IMR-90 (cell line): ENCODE measurements around the gene PPP1CB. TPM values are rescaled to one million over a fixed set of nuclear protein-coding genes. Genes with fewer than 3 reads are reported as not detected.

Experiments used
- ATAC-seq: fragments of 200-7000 bp; cut with Tn5 transposase; 2 replicates; pipeline ENCODE4 v1.9.1; 2020; ENCODE audit warnings: low read depth, mild to moderate bottlenecking, moderate library complexity
- BruUV-seq: library from RNA; stranded (reverse); fragments of 400-500 nt; replicated peaks from 2 replicates; lab custom pipeline; 2021; lab: Mats Ljungman, UMichigan
- CTCF ChIA-PET: fragments of 300-600 bp; formaldehyde crosslinking; extraction: SDS; loops from one replicate; lab custom pipeline; 2021; ENCODE audit warnings: antibody characterized with exemption; lab: Yijun Ruan, JAX
- POLR2A ChIA-PET: fragments of 300-600 bp; sonication (Branson Sonifier 250); formaldehyde crosslinking; loops from one replicate; lab custom pipeline; 2022; ENCODE audit warnings: antibody characterized with exemption; ENCODE audit not compliant: unreplicated experiment; lab: Charles Lee
- DNase-seq: peaks from one replicate; pipeline ENCODE4 v3.0.0; 2013
- H2AFZ ChIP-seq: replicated peaks from 2 replicates; pipeline ENCODE3; 2013; ENCODE audit warnings: low read length, mild to moderate bottlenecking; ENCODE audit not compliant: poor library complexity
- H2AK5ac ChIP-seq: 2 replicates; pipeline ENCODE4 v1.6.1; 2013; ENCODE audit warnings: low read depth, low read length, inconsistent platforms
- H2AK9ac ChIP-seq: replicated peaks from 2 replicates; pipeline ENCODE3; 2013; ENCODE audit warnings: mild to moderate bottlenecking, low read depth, low read length, moderate library complexity; ENCODE audit not compliant: poor library complexity
- H2BK120ac ChIP-seq: 2 replicates; pipeline ENCODE4 v1.6.1; 2013; ENCODE audit warnings: low read depth, low read length, inconsistent platforms
- H2BK15ac ChIP-seq: 3 replicates; pipeline ENCODE4 v1.6.1; 2013; ENCODE audit warnings: low read depth, low read length, inconsistent platforms
- H2BK20ac ChIP-seq: 2 replicates; pipeline ENCODE4 v1.6.1; 2013; ENCODE audit warnings: low read depth, mild to moderate bottlenecking, inconsistent platforms, low read length, moderate library complexity
- H2BK5ac ChIP-seq: 2 replicates; pipeline ENCODE4 v1.6.1; 2013; ENCODE audit warnings: mild to moderate bottlenecking, low read depth, low read length, inconsistent platforms; ENCODE audit not compliant: poor library complexity, severe bottlenecking
- H3K14ac ChIP-seq: replicated peaks from 2 replicates; pipeline ENCODE4 v1.6.1; 2013; ENCODE audit warnings: low read depth, low read length, inconsistent platforms
- H3K18ac ChIP-seq: 2 replicates; pipeline ENCODE4 v1.6.1; 2013; ENCODE audit warnings: low read depth, low read length, control low read depth
- H3K23ac ChIP-seq: 2 replicates; pipeline ENCODE4 v1.6.1; 2013; ENCODE audit warnings: low read depth, low read length, inconsistent platforms
- H3K27ac ChIP-seq: 2 replicates; pipeline ENCODE4 v1.5.1; 2013; ENCODE audit warnings: mild to moderate bottlenecking, control low read depth, low read length; ENCODE audit not compliant: insufficient read depth
- H3K27me3 ChIP-seq: 2 replicates; pipeline ENCODE4 v1.6.1; 2013; ENCODE audit warnings: low read length; ENCODE audit not compliant: control insufficient read depth, insufficient read depth
- H3K36me3 ChIP-seq: 2 replicates; pipeline ENCODE4 v1.6.1; 2013; ENCODE audit warnings: low read length, mixed read lengths; ENCODE audit not compliant: control insufficient read depth, insufficient read depth
- H3K4ac ChIP-seq: 2 replicates; pipeline ENCODE4 v1.6.1; 2013; ENCODE audit warnings: low read depth, low read length, inconsistent platforms
- H3K4me1 ChIP-seq: 2 replicates; pipeline ENCODE4 v1.6.1; 2013; ENCODE audit warnings: low read length, mixed read lengths; ENCODE audit not compliant: control insufficient read depth, insufficient read depth
- H3K4me2 ChIP-seq: 2 replicates; pipeline ENCODE4 v1.6.1; 2013; ENCODE audit warnings: low read depth, mild to moderate bottlenecking, control low read depth, low read length, moderate library complexity
- H3K4me3 ChIP-seq: 2 replicates; pipeline ENCODE4 v1.5.1; 2013; ENCODE audit warnings: low read depth, mild to moderate bottlenecking, control low read depth, low read length, moderate library complexity; ENCODE audit not compliant: insufficient read depth
- H3K56ac ChIP-seq: 2 replicates; pipeline ENCODE4 v1.6.1; 2013; ENCODE audit warnings: low read length, inconsistent platforms; ENCODE audit not compliant: insufficient read depth; ENCODE audit errors: extremely low read depth
- H3K79me1 ChIP-seq, 2 experiments: 2 replicates each; pipeline ENCODE4 v1.6.1; 2013; ENCODE audit warnings: low read length in 2 of 2, inconsistent platforms in 1 of 2, low read depth in 1 of 2
- H3K9ac ChIP-seq: 2 replicates; pipeline ENCODE4 v1.6.1; 2013; ENCODE audit warnings: low read depth, low read length, control low read depth
- H3K9me1 ChIP-seq: 2 replicates; pipeline ENCODE4 v1.6.1; 2013; ENCODE audit warnings: low read length, inconsistent platforms; ENCODE audit not compliant: insufficient read depth
- H3K9me3 ChIP-seq: 2 replicates; pipeline ENCODE4 v1.6.1; 2013; ENCODE audit warnings: low read length; ENCODE audit not compliant: control insufficient read depth, insufficient read depth
- H4K20me1 ChIP-seq: 2 replicates; pipeline ENCODE4 v1.6.1; 2013; ENCODE audit warnings: low read length, inconsistent platforms; ENCODE audit not compliant: insufficient read depth
- H4K5ac ChIP-seq: 2 replicates; pipeline ENCODE4 v1.6.1; 2013; ENCODE audit warnings: mild to moderate bottlenecking, low read depth, low read length, control low read depth
- H4K8ac ChIP-seq, 2 experiments: 2 replicates each; pipeline ENCODE4 v1.6.1; 2013; ENCODE audit warnings: low read depth in 2 of 2, low read length in 2 of 2, control low read depth in 1 of 2, inconsistent platforms in 1 of 2
- H4K91ac ChIP-seq: 2 replicates; pipeline ENCODE4 v1.6.1; 2013; ENCODE audit warnings: low read depth, low read length, inconsistent platforms; ENCODE audit not compliant: insufficient read depth
- BHLHE40 ChIP-seq: fragments of 150-350 bp; IDR thresholded peaks from 2 replicates; pipeline ENCODE4 v1.6.1; 2016; ENCODE audit warnings: mild to moderate bottlenecking, low read depth, low read length
- CEBPB ChIP-seq: IDR thresholded peaks from 2 replicates; pipeline ENCODE4 v1.6.1; 2012; ENCODE audit warnings: low read depth, low read length, improper control_type of control experiment
- CHD1 ChIP-seq: IDR thresholded peaks from 2 replicates; pipeline ENCODE4 v1.6.1; 2012; ENCODE audit warnings: low read depth, low read length, improper control_type of control experiment
- FOS ChIP-seq: fragments of 150-350 bp; IDR thresholded peaks from 2 replicates; pipeline ENCODE4 v1.6.1; 2016; ENCODE audit warnings: low read depth, low read length
- MAFK ChIP-seq: IDR thresholded peaks from 2 replicates; pipeline ENCODE4 v1.6.1; 2012; ENCODE audit warnings: low read depth, low read length, improper control_type of control experiment
- MAZ ChIP-seq: IDR thresholded peaks from 2 replicates; pipeline ENCODE4 v1.6.1; 2012; ENCODE audit warnings: low read depth, mild to moderate bottlenecking, low read length, improper control_type of control experiment, moderate library complexity, borderline replicate concordance
- MXI1 ChIP-seq: IDR thresholded peaks from 2 replicates; pipeline ENCODE4 v1.6.1; 2012; ENCODE audit warnings: low read depth, mild to moderate bottlenecking, low read length, moderate library complexity, borderline replicate concordance
- NFE2L2 ChIP-seq: fragments of 150-350 bp; IDR thresholded peaks from 2 replicates; pipeline ENCODE4 v1.6.1; 2016; ENCODE audit warnings: low read depth, mild to moderate bottlenecking, low read length
- POLR2A ChIP-seq: IDR thresholded peaks from 2 replicates; pipeline ENCODE4 v1.6.1; 2012; ENCODE audit warnings: mild to moderate bottlenecking, low read depth, low read length
- RAD21 ChIP-seq: IDR thresholded peaks from 2 replicates; pipeline ENCODE4 v1.6.1; 2012; ENCODE audit warnings: low read length, improper control_type of control experiment
- RCOR1 ChIP-seq: IDR thresholded peaks from 2 replicates; pipeline ENCODE4 v1.6.1; 2012; ENCODE audit warnings: mild to moderate bottlenecking, low read length, improper control_type of control experiment; ENCODE audit not compliant: insufficient replicate concordance
- RFX5 ChIP-seq: IDR thresholded peaks from 2 replicates; pipeline ENCODE4 v1.8.0; 2012; ENCODE audit warnings: low read depth, mild to moderate bottlenecking, low read length, moderate library complexity
- SMC3 ChIP-seq: fragments of 150-350 bp; IDR thresholded peaks from 2 replicates; pipeline ENCODE4 v1.6.1; 2016; ENCODE audit warnings: low read depth, mild to moderate bottlenecking, antibody characterized with exemption, low read length, moderate library complexity
- WGBS, 2 experiments: methylation state at CpG; one replicate each; pipeline versions ENCODE4 v1.1.5 to v1.1.7; 2013; ENCODE audit warnings: missing lambda C conversion rate in 2 of 2; ENCODE audit not compliant: insufficient read length in 1 of 2; ENCODE audit errors: extremely low coverage in 2 of 2; 5-methylcytosine and 5-hydroxymethylcytosine counted together
- dilution Hi-C: fragments of 300-500 bp; cut with HindIII; formaldehyde crosslinking; loops from one replicate; pipeline ENCODE4 v1.14.3; 2018; ENCODE audit warnings: low sequenced_read_pairs; ENCODE audit not compliant: unreplicated experiment
- in situ Hi-C: fragments of 300-500 bp; cut with MboI; formaldehyde crosslinking; loops from 3 replicates; pipeline ENCODE4 v1.14.3; 2019; ENCODE audit warnings: low sequenced_read_pairs, inconsistent platforms, mixed read lengths
- intact Hi-C: fragments of 100-400 bp; cut with micrococcal nuclease; formaldehyde crosslinking; loops from 2 replicates; pipeline ENCODE4 v1.10.0; 2022
- polyA plus RNA-seq, 3 experiments: library from polyadenylated mRNA; depleted of rRNA; stranded (reverse); fragments of >200 nt; gene quantifications; 2 replicates each; pipeline ENCODE4 v1.2.3, GENCODE V29; 2012; ENCODE audit warnings: low replicate concordance in 1 of 3
- total RNA-seq: library from RNA; depleted of rRNA; stranded (reverse); fragments of >200 nt; gene quantifications from 2 replicates; pipeline ENCODE4 v1.2.3, GENCODE V29; 2012
- TF ChIP-seq, protein P1 (sequence below): fragments of 150-350 bp; IDR thresholded peaks from 2 replicates; pipeline ENCODE4 v1.6.1; 2016; ENCODE audit warnings: low read depth, mild to moderate bottlenecking, low read length, moderate library complexity, borderline replicate concordance
- TF ChIP-seq, protein P2 (sequence below): conservative IDR thresholded peaks from 2 replicates; pipeline ENCODE4 v1.5.1; 2012; ENCODE audit warnings: mild to moderate bottlenecking, low read depth, low read length, improper control_type of control experiment
- TF ChIP-seq, protein P3 (sequence below): fragments of 150-350 bp; IDR thresholded peaks from 2 replicates; pipeline ENCODE4 v1.6.1; 2017; ENCODE audit warnings: mild to moderate bottlenecking, antibody characterized with exemption, low read length, low read depth

The PPP1CB gene
- total and polyA plus RNA-seq, 2 of the 4 experiments (the other 2 are of a cell fraction), result 37.7 to 111 TPM

DNA sequence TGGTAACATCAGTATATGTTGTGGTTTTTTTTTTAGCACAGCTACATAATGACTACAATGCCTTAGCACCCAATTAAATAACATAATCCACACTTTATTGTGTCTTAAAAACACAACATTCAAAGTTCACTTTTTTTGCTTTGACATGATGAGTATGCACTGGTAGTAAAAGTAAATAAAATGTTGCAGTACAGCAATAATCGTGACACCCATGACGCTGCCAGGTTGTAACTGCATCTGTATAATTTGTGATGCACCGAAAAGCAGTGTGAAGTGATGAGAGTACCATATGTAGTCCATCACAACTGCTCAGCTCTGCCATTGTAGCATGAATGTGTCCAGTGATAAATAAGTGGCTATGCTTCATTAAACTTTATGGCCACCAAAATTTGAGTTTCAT is 15.7 kb downstream of the PPP1CB start:
- Histone ChIP-seq H3K9me1 (peaks cover 9% of the 10 kb centered on the region), H3K36me3 (no peaks in the 10 kb centered on the region; the same call in 1 of the 2 replicates), H3K9me3 (no peaks in the 10 kb centered on the region), H2BK20ac (no peak overlapping the region), H4K91ac (no peak overlapping the region), H4K20me1 (peaks cover 97% of the 10 kb centered on the region), H2BK5ac (no peak overlapping the region), H3K79me1 (peaks cover 0 to 69% of the 10 kb centered on the region in 2 experiments; a peak in 3 of 4 replicates), H3K9ac (no peak overlapping the region), H2AK9ac (no peak overlapping the region), H2AK5ac (no peak overlapping the region), H3K56ac (no peak overlapping the region), H3K14ac (no peak overlapping the region), H4K5ac (no peak overlapping the region), H4K8ac (no peak overlapping the region), H3K4me1 (peaks cover 4% of the 10 kb centered on the region; the same call in 1 of the 2 replicates), H3K4ac (no peak overlapping the region), H3K4me3 (no peak overlapping the region), H2BK120ac (no peak overlapping the region), H3K23ac (no peak overlapping the region), H3K27ac (no peak overlapping the region), H2AFZ (no peak overlapping the region), H3K27me3 (no peaks in the 10 kb centered on the region), H3K4me2 (no peak overlapping the region), H3K18ac (no peak overlapping the region), H2BK15ac (no peak overlapping the region)
- ATAC-seq (no peak), DNase-seq (no peak)
- ChIA-PET CTCF (no interaction called here), POLR2A (no interaction called here)
- intact Hi-C loops, result no loop called here
- TF ChIP-seq POLR2A (no peak), MAFK (no peak), CEBPB (no peak), RFX5 (no peak), MXI1 (no peak), RAD21 (no peak), BHLHE40 (no peak), FOS (no peak), RCOR1 (no peak), NFE2L2 (no peak), SMC3 (no peak), CHD1 (no peak), MAZ (no peak)
- TF ChIP-seq, protein P1, sequence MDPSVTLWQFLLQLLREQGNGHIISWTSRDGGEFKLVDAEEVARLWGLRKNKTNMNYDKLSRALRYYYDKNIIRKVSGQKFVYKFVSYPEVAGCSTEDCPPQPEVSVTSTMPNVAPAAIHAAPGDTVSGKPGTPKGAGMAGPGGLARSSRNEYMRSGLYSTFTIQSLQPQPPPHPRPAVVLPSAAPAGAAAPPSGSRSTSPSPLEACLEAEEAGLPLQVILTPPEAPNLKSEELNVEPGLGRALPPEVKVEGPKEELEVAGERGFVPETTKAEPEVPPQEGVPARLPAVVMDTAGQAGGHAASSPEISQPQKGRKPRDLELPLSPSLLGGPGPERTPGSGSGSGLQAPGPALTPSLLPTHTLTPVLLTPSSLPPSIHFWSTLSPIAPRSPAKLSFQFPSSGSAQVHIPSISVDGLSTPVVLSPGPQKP, result no peak
- TF ChIP-seq, protein P2, sequence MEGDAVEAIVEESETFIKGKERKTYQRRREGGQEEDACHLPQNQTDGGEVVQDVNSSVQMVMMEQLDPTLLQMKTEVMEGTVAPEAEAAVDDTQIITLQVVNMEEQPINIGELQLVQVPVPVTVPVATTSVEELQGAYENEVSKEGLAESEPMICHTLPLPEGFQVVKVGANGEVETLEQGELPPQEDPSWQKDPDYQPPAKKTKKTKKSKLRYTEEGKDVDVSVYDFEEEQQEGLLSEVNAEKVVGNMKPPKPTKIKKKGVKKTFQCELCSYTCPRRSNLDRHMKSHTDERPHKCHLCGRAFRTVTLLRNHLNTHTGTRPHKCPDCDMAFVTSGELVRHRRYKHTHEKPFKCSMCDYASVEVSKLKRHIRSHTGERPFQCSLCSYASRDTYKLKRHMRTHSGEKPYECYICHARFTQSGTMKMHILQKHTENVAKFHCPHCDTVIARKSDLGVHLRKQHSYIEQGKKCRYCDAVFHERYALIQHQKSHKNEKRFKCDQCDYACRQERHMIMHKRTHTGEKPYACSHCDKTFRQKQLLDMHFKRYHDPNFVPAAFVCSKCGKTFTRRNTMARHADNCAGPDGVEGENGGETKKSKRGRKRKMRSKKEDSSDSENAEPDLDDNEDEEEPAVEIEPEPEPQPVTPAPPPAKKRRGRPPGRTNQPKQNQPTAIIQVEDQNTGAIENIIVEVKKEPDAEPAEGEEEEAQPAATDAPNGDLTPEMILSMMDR, result no peak
- TF ChIP-seq, protein P3, sequence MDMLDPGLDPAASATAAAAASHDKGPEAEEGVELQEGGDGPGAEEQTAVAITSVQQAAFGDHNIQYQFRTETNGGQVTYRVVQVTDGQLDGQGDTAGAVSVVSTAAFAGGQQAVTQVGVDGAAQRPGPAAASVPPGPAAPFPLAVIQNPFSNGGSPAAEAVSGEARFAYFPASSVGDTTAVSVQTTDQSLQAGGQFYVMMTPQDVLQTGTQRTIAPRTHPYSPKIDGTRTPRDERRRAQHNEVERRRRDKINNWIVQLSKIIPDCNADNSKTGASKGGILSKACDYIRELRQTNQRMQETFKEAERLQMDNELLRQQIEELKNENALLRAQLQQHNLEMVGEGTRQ, result no peak
- WGBS, 2 experiments, result 78% methylated on average over 2 of the region's 3 CpGs; no CpG with 5 or more reads in 1 of the 2 experiments
- BruUV-seq, result no TSS peak
- in situ Hi-C loops, result no loop called here
- dilution Hi-C loops, result no loop called here
